HG03039 (cell line): Measurements from ENCODE around the gene USP6NL.
A peak's percentile ranks its signal among the peaks of the same experiment; 100 is the strongest.
"Not testable (repeated sequence)": the region's sequence is repeated elsewhere in the genome, so short reads cannot be mapped to it uniquely, and the experiment has no call there.

Experiments
- ATAC-seq: cut with Tn5 transposase; IDR thresholded peaks from one replicate; pipeline ENCODE4 v1.9.1; 2021; ENCODE audit warnings: mild to moderate bottlenecking, moderate library complexity; ENCODE audit not compliant: unreplicated experiment

Gene USP6NL

DNA sequence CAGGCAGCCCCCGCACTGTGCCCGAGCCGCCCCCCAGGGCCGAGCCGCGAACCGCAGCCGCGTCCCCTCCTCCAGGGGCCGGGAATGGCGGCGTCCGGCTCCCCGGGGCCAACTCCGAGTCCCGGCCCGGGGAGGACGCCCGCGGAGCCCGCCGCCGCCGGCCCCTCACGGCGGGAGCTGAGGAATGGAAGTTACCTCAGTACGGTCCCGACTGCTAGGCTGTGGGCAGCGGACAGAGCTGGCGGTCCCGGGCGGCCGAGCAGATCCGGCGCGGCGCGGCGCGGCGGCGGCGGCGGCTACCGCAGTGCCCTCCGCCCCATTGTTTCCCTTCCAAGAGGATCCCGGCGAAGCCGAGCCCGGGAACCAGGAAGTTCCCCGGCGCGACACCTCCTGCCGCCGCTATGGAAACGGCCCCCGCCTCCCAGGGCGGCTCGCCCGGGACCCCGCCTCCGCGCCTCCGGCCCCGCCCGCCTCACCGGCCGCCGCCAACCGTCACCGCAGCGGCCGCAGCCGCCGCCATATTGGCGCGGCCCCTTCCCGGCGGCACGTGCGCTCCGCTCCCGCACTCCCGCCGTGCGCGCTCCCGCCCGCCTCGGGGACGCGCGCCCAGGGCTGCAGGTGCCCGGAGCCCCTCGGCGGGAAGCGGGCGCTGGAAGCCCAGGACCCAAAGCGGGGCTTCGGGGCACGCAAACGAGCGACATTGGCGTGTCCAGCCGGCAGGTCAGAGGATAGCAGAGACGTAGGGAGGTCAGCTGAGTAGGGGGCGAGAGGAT lies at the start of gene USP6NL:
TSS of gene USP6NL (minus strand) at position 403 of the 773 bp plus-strand sequence. CDS start 14,016 bp downstream, outside the sequence.
- peak; percentile 43 for ATAC-seq

DNA sequence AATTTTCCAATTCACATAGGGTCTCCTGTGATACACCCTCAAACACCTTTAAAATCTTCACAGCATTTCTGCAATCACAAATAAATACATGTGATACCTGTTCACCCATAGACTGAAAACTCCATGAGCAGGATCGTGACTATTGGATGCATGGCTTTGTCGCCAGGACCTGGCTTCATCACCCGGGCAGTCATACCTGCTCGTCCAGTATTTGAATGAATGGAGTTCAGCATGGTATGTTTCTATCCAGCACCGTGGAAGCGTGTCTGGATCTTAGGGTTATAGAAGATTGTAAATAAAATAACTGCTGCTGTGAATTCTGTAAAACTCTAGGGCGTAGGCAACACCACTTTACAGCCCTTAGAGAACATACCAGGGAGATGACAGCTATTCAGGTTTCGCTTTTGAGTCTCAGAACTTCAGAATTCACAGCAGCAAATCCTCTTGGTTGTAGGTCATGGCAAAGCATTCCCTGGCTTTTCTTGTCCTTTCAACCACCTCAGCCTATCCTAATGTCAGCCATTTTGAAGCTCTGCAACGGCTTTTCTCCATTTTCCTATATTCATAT lies 47.4 kb upstream of the USP6NL start:
- no peak for ATAC-seq

- no peak for ATAC-seq
Observed at GRCh38 chr10:11655836-11656235, 44.4 kb upstream of the USP6NL start.

GRCh38 chr10:11654659-11655058 lies 43.2 kb upstream of the USP6NL start:
- no peak for ATAC-seq

GRCh38 chr10:11653758-11654471 lies 42.5 kb upstream of the USP6NL start:
- ATAC-seq, result no peak

- no peak for ATAC-seq
Observed at GRCh38 chr10:11647676-11648075, 36.2 kb upstream of the USP6NL start.

DNA sequence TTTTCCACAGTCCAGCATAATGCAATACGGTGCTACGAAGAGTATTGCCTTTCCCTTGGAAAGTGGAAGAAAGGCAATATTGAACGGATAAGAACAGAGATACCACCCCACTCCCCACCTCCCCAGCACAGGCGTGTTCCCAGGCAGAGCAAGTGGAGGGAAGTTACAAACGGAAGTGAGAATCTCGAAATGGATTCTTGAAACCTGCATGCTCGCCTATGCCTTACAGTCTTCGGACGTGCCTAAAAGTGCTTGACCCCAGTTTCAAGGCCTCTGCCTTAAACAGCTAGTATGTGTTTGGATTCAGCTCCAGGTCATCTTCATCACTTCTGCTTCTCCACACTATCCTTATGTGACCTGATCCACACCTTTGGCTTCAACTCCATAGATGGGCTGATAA lies 35.0 kb upstream of the USP6NL start:
- ATAC-seq, result no peak

DNA sequence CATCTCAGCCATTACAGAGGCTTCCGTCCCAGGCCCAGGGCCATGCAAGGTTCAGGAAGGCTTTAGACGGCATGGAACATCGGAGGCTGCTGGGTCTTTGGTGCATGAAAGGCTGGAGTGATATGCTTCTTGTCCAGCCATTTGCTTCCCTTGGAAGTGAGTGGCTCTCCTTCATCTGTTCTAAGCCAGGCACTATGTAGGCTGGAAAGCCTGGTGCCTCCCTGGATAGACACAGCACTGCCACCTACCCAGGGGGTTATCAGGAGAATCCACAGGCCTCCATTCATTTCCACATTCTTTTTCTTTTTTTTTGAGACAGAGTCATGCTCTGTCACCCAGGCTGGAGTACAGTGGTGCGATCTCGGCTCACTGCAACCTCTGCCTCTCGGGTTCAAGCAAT lies 31.6 kb upstream of the USP6NL start:
- no peak for ATAC-seq

DNA sequence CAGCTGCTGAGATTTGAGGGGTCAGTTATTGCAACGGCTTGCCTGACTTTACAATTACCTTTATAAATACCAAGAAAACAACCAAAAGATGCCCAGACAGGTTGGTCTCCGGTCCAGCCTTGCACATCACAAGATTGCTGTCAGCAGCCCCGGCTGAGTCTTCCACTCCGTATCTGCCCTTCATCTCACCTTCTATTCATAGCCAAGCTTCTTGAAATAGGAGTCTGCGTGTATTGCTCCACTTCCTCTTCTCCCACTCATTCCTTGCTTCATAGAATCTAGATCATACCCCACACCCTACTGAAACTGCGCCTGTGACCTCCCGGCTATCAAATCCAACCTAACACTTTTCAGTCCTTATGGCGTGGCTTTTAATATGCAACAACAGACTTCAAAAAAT lies 31.1 kb upstream of the USP6NL start:
- ATAC-seq, result no peak

GRCh38 chr10:11639849-11640764 lies 28.7 kb upstream of the USP6NL start:
- ATAC-seq, result no peak

DNA sequence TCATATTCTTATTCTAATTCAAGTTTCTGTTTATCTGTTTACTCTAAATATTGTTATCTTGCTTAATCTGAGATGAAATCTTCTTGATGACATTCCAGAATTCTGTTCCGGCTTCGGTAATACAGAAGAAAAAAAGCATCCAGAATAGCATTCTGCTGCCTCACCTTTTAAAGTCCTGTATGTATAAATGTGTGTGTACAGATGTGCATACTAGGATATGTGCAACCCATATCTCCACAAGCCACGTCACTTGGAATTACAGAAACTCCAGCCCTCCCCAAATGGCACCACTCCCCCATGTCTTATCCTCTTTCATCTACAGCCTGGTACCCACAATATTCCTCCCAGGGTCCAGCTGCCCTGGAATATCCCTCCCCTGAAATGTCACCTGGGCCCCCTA lies 27.9 kb upstream of the USP6NL start:
- no peak for ATAC-seq

GRCh38 chr10:11638055-11638698 lies 26.7 kb upstream of the USP6NL start:
- peak; percentile 94 for ATAC-seq

DNA sequence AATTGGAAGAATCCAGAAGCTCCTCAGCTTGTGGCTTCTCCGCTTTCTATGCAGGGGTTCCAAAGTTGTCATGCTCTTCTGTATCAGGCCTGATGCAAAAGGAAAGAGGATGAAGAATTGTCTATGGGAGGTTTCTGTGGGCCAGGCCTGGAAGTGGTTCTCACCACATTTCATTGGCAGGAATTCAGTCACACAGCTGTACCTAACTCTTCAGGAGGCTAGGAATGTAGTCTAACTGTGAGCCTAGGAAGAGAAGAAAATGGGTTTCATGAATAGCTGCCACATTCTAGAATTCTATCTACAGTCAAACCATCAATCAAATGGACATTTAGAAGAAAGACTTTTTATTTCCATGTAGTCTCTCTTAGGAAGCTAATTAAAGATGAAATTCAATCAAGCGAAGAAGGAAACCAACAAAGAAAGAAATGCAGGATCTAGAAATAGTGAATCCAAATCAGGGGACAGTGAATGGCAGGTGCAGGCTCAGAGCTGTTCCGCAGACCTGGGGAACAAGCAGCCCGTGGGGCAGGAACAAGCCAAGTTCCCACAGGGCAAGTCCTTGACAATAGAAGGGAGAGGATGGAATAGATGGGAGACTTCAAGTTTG lies 25.4 kb upstream of the USP6NL start:
- ATAC-seq, result no peak

GRCh38 chr10:11631890-11632587 lies 20.6 kb upstream of the USP6NL start:
- peak; percentile 87 for ATAC-seq

- no peak for ATAC-seq
Observed at GRCh38 chr10:11631291-11631690, 19.8 kb upstream of the USP6NL start.

- no peak for ATAC-seq
Observed at GRCh38 chr10:11629731-11630130, 18.3 kb upstream of the USP6NL start.

GRCh38 chr10:11627941-11628340 lies 16.5 kb upstream of the USP6NL start:
- ATAC-seq, result not testable (repeated sequence)

GRCh38 chr10:11626071-11626470 lies 14.6 kb upstream of the USP6NL start:
- ATAC-seq, result no peak

GRCh38 chr10:11625019-11625735 lies 13.7 kb upstream of the USP6NL start:
- ATAC-seq, result no peak
